Left hindlimb (tissue), 1 donor: ENCODE data around the gene MARK1.
"Not testable (repeated sequence)": the region's sequence is repeated elsewhere in the genome, so short reads cannot be mapped to it uniquely, and the experiment has no call there.

Experiments
- DNase-seq: peaks from one replicate; pipeline ENCODE4 v3.0.0-alpha.2; 2018

MARK1 gene

DNA sequence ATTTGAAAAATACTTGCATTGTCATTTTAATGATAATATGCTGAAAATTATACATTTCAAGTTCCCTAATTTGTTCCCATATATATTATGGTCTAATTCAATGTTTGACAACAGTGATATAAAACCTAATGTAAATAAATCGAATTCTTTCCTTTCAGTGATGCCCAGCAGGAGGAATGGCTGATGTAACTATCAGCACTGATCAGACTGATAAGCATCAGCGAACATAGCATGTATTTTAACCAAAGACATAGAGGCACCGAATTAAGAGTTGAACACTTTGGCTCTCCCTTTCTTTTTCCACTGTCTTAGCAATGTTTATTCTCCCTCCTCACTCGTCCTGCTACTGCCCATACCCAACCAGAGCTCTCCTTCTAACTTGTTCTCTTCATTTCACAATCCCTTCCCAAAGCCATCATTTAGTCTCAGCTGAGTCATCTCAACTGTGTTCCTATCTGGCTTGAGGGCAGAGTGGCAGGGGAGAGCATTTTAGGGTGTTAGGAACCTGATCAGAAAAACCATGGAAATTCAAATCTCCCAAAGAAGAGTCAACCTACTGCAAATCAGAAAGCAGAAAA is 103.4 kb downstream of the MARK1 start:
- DNase-seq: no peak

DNA sequence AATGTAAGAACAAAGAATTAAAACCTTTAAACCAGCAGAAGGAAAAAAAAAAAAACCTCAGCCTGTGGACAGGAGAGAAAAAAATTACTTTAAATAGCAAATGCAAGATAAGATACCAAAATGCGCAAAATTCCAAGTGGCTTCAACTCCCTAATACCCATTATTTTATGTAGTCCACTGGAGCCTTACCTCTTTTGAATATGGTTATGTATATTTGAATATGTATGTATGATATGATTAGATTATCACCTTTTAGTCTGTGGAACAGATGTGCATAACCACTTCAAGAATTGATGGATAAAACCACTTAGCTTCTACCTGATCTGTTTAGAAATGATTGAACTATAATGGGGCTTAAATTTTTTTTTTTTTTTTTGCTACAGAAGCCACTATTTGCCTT is 109.8 kb downstream of the MARK1 start:
- no peak for DNase-seq

DNA sequence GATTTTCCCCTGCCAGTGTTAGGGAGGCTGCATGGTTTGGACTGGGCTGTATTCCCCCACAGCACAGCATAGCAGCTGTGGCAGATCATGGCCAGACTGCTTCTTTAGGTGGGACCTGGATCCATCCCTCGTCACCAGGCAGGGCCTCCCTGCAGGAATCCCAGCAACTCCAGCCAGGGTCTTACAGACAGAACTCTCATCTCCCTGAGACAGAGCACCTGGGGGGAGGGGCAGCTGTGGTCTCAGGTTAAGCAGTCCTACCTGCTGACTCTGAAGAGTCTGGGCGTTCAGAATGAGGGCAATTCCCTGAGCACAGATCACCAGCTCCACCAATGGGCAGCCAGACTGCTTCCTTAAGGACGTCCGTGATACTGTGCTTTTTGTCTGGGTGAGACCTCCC is 114.3 kb downstream of the MARK1 start:
- no peak for DNase-seq

DNA sequence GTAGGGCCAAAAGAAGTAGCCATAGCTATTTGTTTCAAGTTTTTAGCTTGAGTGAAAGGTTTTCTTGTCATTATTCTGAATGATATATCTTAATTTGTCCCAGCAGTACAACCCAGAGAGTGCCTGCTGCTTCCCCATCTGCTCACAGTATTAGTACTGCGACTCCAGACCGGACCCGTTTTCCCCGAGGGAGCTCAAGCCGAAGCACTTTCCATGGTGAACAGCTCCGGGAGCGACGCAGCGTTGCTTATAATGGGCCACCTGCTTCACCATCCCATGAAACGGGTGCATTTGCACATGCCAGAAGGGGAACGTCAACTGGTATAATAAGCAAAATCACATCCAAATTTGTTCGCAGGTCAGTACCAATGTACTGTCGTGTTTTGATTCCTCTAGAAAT is 125.1 kb downstream of the MARK1 start:
- no peak for DNase-seq

DNA sequence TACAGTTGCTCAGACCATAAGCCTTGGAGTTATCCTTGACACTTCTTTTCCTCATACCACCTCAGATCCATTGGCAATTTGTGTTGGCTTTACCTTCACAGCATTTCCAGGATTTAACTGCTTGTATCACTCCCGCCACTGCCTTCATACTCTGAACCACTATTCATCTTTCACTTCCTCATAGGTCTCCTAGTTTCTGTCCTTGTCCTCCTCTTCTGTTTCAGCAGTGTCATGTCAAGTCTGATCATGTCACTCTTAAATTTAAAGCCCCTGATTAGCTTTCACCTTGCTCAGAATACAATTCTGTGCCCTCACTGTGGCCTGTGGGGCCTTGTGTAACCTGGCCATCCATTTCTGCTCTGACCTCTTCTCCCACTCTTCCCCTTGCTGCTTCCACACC is 127.6 kb downstream of the MARK1 start:
- no peak for DNase-seq

DNA sequence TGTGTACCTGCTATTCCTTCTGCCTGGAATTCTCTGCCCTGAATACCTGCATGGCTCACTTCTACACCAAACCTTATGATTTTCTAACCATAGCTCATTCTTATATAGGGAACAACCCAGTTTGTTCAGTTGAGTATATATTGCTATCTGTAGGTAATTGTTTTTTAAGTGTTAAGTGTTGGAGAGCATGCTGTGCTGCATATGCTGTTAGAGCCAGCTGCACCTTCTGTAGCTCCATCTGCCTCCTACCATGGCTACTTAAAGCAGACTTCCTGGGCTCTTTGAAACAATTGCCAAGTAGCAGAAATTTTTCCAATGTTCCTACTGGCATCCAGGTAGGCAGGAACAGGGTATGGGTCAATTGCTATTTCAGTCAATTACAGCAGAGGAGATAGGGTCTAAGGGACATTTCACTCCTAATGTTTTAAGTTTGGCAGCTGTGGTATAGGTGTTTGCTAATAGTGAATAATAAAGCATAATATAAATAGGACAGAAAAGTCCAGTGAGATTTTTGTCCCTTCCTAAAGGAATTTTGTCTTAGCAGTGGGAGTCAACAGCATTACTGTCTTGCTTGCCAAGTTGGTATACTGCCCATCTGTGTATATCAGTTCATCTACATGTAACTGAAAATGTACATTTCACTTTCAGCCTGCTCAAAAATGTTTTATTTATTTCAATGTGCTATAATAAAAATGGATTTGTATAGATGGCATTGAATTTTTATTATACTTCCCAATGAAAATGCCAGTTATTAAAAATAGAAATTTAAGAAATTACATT is 128.2 kb downstream of the MARK1 start:
- DNase-seq: no peak

DNA sequence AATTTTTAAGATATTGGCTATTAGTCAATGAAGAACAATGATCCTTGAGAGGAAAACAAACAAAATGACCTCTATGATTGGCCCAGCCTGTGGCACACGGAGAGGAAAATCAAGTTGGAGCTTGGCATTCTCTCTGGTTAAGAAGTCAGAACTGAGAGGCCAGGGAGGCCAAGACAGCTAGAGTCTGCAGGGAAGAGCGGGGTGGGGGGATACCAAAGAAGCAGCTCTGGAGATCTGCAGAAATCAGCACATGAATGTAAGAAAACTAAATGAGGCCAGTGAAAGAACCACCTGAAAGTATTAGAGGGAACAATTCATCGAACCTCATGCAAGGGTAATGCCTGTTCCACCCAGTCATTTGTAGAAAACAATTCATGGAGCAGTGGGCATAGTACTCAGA is 138.4 kb downstream of the MARK1 start:
- no peak for DNase-seq

DNA sequence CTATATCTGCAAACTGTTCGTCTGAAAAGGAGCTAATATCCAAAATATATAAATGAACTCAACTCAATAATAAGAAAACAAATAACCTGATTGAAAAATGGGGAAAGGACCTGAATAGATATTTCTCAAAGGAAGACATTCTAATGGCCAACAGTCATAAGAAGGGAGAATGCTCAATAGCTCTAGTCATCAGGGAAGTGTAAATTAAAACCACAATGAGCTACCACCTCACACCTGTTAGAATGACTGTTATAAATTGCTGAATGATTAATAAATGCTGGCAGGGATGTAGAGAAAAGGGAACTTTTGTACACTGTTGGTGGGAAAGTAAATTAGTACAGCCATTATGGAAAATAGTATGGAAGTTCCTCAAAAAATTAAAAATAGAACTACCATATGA is 141.1 kb downstream of the MARK1 start:
- no peak for DNase-seq

DNA sequence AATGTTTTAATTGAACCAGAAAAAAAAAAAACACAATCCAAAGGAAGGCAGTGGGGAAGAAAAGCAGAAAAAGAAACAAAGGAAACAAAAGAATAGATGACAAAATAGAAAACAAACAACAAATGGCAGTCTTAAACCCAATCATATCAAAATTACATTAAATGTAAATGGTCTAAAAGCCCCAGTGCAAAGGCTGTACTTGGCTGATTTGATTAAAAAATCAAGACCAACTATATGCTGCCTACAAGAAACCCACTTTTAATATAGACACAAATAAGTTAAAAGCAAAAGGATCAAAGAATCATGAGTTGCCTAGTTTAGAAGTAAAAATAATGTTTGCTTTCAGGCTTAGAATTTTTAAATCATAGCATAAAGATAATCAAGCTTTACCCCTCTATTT is 142.4 kb downstream of the MARK1 start:
- no peak for DNase-seq

DNA sequence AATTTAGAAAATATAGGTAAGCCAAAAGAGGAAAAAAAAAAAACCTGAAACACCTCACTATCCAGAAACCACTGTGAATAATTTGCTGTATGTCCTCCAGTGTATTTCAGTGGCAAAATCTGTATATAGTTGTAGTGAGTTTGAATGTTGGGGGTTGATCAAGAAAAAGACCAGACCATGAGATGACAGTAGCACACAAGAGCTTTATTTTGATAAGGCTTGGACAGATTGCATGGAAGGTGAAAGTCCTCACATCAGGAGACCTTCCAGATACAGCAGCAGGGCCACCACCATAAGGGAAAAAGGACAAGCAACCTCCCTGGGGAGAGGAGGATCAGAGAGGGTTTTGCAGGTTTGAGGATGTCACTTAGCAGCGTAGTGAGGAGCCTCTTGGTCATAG is 146.0 kb downstream of the MARK1 start:
- no peak for DNase-seq

DNA sequence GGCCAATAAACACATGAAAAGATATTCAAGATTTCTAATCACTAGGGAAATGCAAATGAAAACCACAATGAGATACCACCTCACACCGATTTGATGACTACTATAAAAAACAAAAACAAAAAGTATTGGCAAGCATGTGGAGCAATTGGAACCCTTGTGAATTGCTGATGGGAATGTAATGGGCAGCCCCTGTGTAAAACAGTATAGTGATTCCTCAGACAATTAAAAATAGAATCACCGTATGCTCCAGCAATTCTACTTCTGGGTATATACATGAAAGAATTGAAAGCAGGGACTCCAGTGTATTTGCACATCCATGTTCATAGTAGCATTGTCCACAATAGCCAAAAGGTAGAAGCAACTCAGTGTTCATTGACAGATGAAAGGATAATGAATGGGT is 149.3 kb downstream of the MARK1 start:
- DNase-seq: no peak

DNA sequence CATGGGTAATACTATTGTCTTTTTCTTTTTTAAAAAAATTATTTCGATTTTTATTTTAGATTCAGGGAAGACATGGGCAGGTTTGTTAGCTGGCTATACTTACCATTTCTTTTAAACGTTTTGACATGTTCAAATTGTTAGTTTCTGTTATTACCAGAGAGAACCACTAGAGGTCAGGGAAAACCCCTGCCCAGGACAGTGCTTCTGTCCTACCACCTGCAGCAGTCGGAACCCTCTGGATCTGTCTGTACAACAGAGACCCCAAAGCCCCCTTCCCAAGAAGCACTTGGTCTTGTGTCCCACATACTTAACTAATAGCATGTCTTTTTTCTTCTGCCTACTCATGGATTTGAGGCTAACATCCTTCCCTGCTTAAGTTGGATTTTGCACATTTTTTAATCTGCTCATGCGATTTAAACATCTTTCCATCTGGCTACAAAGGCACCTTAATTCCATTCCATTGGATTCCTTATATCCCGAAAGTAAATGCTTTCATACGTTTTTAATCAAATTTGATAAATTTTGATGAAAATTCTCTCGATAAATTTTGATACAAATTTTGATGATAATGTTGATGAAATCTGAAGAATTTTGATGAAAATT is 152.2 kb downstream of the MARK1 start:
- DNase-seq: no peak

DNA sequence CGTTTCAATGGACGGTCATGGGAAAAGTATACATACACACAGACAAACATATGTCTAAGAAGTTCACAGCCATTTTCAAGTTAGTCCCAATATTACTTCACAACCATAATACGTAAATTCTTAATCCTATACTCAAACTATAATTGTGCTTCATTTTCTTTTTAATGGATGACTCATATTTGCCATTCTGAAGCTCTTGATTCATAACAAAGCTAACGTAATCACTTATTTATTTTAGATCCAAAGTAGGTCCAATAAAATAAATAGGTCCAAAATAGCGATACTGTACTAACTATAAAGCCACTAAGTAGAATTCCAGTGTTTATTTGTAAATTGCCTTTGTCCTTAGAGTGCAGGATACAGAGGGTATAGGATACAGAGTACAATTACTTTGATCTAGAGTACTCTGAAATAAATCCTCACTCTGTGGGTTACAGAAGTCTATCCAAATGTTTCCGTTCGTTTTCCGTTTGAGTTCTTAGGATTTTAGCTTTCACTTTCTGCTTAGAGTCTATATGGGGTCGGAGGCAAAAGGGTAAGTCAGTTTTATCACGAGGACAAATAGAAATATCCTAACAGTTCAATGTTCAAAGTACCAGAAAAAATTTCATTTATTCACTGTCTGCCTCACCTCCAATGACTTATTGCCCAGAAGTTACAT is 153.4 kb downstream of the MARK1 start:
- no peak for DNase-seq

DNA sequence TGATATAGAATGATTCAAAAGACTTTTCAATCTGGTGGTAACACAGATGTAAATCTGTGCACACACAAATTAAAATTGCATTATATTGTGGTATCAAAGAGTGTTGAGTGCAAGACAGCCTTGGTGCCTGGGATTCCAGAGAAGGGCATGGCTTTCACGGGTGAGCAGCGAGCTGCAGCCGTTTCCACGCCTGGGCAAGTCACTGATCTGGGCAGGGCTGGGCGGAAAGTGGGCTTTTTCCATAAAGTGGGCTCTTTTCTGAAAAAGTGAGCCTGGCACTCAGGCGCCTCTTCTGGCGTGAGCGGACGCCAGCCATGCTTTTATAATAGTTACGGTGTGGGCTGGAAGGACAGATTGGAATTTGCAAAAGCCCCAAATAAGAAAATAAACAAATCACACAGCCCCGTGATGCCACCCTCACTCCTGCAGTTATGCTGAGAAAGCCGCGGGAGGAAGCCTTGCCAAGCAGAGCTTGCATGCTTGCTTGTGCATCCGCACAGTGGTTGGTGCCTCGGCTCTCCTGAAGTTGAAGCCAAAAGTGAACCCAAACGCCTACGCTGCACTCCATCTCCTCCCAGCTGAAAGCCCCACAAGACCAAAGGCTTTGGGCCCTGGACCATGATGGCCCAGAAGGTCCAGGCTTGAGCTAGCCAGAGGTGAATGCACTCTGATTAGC is 155.1 kb downstream of the MARK1 start:
- DNase-seq: no peak

DNA sequence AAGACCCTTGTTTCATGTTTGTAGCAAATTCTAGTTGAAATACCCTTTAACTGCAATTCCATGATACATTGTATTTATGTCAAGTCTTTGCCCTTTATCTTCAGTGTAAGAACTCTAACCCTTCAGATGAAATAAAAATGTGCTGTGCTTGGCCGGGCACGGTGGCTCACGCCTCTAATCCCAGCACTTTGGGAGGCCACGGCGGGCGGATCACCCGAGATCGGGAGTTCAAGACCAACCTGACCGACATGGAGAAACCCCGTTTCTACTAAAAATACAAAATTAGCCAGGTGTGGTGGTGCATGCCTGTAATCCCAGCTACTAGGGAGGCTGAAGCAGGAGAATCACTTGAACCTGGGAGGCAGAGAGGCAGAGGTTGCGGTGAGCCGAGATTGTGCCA is 155.8 kb downstream of the MARK1 start:
- not testable (repeated sequence) for DNase-seq

DNA sequence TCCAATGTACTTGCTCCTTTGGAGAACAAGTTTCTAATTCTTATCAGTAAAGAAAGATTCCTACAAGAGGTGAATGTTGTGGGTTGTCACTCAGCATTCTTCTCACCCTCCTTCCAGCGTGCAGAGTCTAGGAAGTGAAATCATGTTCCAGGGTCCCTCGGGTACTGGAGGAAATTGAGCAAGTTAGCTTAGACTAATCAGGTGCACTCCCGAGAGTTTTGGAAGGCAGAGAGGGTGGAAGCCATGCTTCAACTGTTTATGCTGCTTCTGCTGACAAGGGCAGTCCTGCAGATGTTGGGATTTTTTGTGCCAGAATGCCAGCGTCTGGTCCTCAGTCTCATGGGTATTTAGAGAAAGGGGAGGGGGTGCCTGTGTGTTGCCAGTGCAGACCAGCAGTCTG is 157.0 kb downstream of the MARK1 start:
- DNase-seq: no peak

DNA sequence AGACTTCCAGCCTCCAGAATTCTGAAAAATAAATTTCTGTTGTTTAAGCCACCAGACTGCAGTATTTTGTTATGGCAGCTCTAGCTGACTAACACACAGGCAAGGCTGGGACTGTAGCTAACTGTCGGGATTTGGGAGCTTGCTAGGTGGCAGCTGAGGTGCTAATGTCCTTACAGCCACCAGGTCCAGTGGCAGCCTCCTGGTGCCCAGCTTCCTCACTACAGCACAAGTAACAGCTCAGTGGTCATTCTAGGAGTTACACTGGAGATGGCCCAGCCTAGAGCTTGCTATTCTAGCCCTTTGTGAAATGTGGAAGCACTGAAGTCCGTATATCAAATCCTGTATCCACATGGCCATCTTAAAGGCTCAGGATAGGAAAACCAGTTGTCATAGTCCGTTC is 157.9 kb downstream of the MARK1 start:
- no peak for DNase-seq

DNA sequence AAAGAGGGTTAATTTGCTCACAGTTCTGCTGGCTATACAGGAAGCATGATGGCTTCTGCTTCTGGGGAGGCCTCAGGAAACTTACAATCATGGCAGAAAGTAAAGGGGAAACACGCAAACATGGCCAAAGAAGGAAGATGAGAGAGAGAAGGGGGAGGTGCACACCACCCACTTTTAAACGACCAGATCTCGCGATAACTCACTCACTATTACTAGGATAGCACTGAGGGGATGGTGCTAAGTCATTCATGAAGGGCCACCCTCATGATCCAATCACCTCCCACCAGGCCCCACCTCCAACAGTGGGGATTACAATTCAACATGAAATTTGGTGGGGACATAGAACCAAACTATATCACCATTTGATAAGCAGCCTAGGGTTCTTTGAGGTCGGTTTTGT is 159.9 kb downstream of the MARK1 start:
- no peak for DNase-seq

DNA sequence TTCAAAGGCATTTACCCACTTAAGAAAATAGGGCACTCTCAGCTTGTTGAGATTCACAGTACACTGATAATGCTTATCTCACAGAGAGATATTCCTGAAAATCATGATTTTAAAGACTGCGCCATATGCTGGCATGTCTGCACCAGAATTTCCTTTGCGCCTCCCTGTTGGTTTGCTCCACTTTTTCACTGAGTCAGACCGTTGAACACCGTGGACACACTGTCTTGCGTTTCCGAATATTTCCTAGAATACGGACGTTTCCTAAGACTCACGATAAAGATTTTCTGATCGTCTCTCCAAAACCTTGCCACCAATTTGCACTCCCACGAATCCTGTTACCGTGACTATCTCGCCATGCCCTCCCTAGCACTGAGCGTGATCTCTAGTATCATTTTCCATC is 161.7 kb downstream of the MARK1 start:
- no peak for DNase-seq

DNA sequence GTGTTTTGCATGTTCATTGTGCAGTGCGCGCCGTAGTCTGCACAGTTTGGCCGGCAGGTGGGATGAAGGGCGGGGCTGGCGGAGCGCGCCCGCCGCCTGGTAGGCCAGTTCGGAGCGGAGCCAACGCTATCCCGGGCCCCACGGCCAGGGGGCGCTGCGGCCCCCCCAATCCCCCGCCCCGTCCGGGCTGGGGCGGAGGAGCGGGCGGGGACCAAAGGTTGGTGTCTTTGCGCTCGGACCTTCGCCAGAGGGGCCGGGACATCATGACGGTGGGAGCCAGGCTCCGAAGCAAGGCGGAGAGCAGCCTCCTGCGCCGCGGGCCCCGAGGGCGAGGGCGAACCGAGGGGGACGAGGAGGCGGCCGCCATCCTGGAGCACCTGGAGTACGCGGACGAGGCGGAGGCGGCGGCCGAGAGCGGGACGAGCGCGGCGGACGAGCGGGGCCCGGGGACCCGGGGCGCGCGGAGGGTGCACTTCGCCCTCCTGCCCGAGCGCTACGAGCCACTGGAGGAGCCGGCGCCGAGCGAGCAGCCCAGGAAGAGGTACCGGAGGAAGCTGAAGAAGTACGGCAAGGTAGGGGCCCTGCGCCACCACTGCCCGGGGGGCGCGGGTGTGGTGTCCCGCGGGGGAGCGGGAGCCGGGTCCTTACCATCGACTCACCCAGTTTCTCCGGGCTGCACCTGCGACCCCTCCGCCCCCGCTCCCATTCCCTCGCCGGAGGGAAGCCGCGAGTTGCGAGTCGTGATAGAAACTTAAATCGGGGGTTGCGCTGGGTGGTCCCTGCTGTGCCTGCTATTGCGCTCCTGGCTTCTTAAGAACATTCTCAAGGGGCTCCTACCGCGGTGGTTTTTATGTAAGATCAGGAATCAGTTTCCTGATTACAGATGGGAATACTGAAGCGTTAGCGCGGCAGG is 162.5 kb downstream of the MARK1 start, which contains the start of gene C1orf115:
C1orf115 (plus strand) TSS at position 224 of the 913 bp plus-strand sequence; CDS start at position 264, 40 bp downstream.
- peak; percentile 67 for DNase-seq

DNA sequence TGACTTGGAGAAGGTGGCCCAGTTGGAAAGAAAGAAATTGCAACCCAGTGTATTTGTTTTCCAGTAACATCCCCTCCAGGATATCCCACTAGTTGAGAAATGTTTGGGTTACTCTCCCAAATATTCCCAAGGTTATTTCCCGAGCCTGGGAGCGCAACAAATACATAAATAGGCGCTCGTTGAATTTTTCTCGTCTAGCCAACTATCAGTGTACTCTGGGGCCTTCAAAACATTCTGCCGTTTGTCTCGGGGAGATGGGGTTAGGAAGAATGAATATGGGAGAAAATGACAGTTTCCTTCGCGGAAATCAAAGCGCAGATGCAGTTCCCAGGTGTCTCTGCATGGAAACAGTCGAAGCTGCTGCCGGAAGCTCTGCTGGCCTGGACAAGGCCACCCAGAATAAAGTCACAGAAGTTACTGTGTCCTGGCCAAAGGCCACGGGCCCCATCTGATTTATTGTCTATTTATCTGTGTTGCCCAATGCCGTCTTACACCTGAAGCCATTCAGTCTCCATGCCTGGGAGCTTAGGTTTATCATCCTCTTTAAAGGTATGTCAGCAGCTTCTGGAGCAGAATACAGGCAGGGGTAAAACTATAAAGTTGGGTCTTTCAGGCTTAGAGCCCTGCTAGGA is 163.2 kb downstream of the MARK1 start:
- no peak for DNase-seq
